Body of pancreas (tissue), 4 donors: ENCODE results near the gene KCNT2. TPM values are rescaled to one million over a fixed set of nuclear protein-coding genes. Genes with fewer than 3 reads are reported as not detected.

ENCODE experiments used
- ATAC-seq: fragments of 150-250 bp; one replicate; pipeline ENCODE4 v1.9.1; 2016
- DNase-seq, 4 donors: peaks; one replicate each; pipeline ENCODE4 v3.0.0-alpha.2; 2019
- H3K27ac ChIP-seq, 4 donors: fragments of 200-600 bp; sonication (generic); 1 replicate in 3 of 4; 2 replicates in 1 of 4; pipeline versions ENCODE4 v1.5.1 to v1.6.1; 2016 to 2019; ENCODE audit warnings: mild to moderate bottlenecking in 1 of 4, mixed read lengths in 1 of 4, moderate library complexity in 1 of 4
- H3K27me3 ChIP-seq, 2 donors: fragments of 200-600 bp; sonication (generic); one replicate each; pipeline ENCODE4 v1.6.0; 2016; ENCODE audit warnings: mild to moderate bottlenecking in 1 of 2
- H3K36me3 ChIP-seq, 2 donors: fragments of 200-600 bp; sonication (generic); replicated peaks in 1 of 2; 2 replicates each; pipeline ENCODE4 v1.5.1; 2016; ENCODE audit warnings: low read depth in 2 of 2; ENCODE audit not compliant: insufficient read depth in 1 of 2
- H3K4me1 ChIP-seq: fragments of 200-600 bp; sonication (generic); one replicate; pipeline ENCODE4 v1.6.0; 2016
- H3K4me3 ChIP-seq, 2 donors: fragments of 200-600 bp; sonication (generic); 1 replicate in 1 of 2; 2 replicates in 1 of 2; pipeline ENCODE4 v1.5.1; 2016 to 2019
- H3K9me3 ChIP-seq, 3 donors: fragments of 200-600 bp; sonication (generic); 1 replicate in 2 of 3; 2 replicates in 1 of 3; pipeline ENCODE4 v1.5.1; 2016
- CTCF ChIP-seq, 7 experiments: fragments of 450-650 bp in 4 of 7; fragments of 200-600 bp in 3 of 7; sonication (generic) in 3 of 7; IDR thresholded peaks; one replicate each; pipeline ENCODE4 v1.5.1; 2016 to 2019; ENCODE audit warnings: antibody characterized with exemption in 7 of 7
- POLR2A ChIP-seq, 3 donors: fragments of 450-650 bp; IDR thresholded peaks; one replicate each; pipeline ENCODE4 v1.6.1; 2016; ENCODE audit warnings: antibody characterized with exemption in 3 of 3, mild to moderate bottlenecking in 2 of 3
- WGBS, 2 donors: methylation state at CpG; one replicate each; pipeline ENCODE4 v1.1.5; 2017; 5-methylcytosine and 5-hydroxymethylcytosine counted together
- intact Hi-C: fragments of 100-400 bp; cut with DNase I; formaldehyde crosslinking; loops from one replicate; pipeline ENCODE4 v1.15.1; 2023
- total RNA-seq, 2 donors: library from RNA; depleted of rRNA; stranded (reverse); fragments of >200 nt; gene quantifications; one replicate each; pipeline ENCODE4 v1.1.0, GENCODE V29; 2016

KCNT2 gene
- total RNA-seq, 2 donors from 2014 or later, result 0.78 to 0.99 TPM

- Histone ChIP-seq H3K9me3 (no peaks in the 10 kb centered on the region), H3K27me3 (no peaks in the 10 kb centered on the region), H3K27ac (no peak overlapping the region), H3K4me3 (no peak overlapping the region), H3K4me1 (no peaks in the 10 kb centered on the region), H3K36me3 (no peaks in the 10 kb centered on the region)
- intact Hi-C loops, result no loop called here
- TF ChIP-seq CTCF (IDR thresholded peaks at IDR 0.05) (no peak), POLR2A (IDR thresholded peaks at IDR 0.05) (no peak)
- 81 to 82% methylated on average over 2 of the region's 2 CpGs for WGBS, 2 donors
- DNase-seq (no peak), ATAC-seq (no peak)
Measured at GRCh38 chr1:196638466-196638865, 30.2 kb upstream of the KCNT2 start.

GRCh38 chr1:196637606-196638005, 29.4 kb upstream of the KCNT2 start:
- intact Hi-C loops, result no loop called here
- Histone ChIP-seq H3K9me3 (no peaks in the 10 kb centered on the region), H3K4me3 (no peak overlapping the region), H3K4me1 (no peaks in the 10 kb centered on the region), H3K27ac (no peak overlapping the region), H3K27me3 (no peaks in the 10 kb centered on the region), H3K36me3 (no peaks in the 10 kb centered on the region)
- DNase-seq (no peak), ATAC-seq (no peak)
- TF ChIP-seq POLR2A (IDR thresholded peaks at IDR 0.05) (no peak), CTCF (IDR thresholded peaks at IDR 0.05) (no peak)
- 82 to 86% methylated on average over 6 of the region's 6 CpGs for WGBS, 2 donors

GRCh38 chr1:196628838-196629237, 20.6 kb upstream of the KCNT2 start:
- Histone ChIP-seq H3K27ac (no peak overlapping the region), H3K9me3 (no peaks in the 10 kb centered on the region), H3K4me3 (no peak overlapping the region), H3K36me3 (no peaks in the 10 kb centered on the region), H3K27me3 (no peaks in the 10 kb centered on the region), H3K4me1 (no peaks in the 10 kb centered on the region)
- DNase-seq, result no peak
- no peak for TF ChIP-seq CTCF (IDR thresholded peaks at IDR 0.05)
- no peak for TF ChIP-seq POLR2A (IDR thresholded peaks at IDR 0.05)
- no peak for ATAC-seq
- WGBS, 2 donors, result 81 to 89% methylated on average over 3 of the region's 3 CpGs
- intact Hi-C loops, result no loop called here

GRCh38 chr1:196623079-196623478, 14.8 kb upstream of the KCNT2 start:
- Histone ChIP-seq H3K4me1 (no peaks in the 10 kb centered on the region), H3K27ac (no peak overlapping the region), H3K27me3 (no peaks in the 10 kb centered on the region), H3K4me3 (no peak overlapping the region), H3K36me3 (no peaks in the 10 kb centered on the region), H3K9me3 (no peaks in the 10 kb centered on the region)
- TF ChIP-seq POLR2A (IDR thresholded peaks at IDR 0.05) (no peak), CTCF (IDR thresholded peaks at IDR 0.05) (no peak)
- ATAC-seq (no peak), DNase-seq (no peak)
- 48 to 77% methylated on average over 1 of the region's 1 CpG for WGBS, 2 donors
- intact Hi-C loops, result no loop called here

GRCh38 chr1:196619721-196620120, 11.5 kb upstream of the KCNT2 start:
- Histone ChIP-seq H3K9me3 (no peaks in the 10 kb centered on the region), H3K27ac (no peak overlapping the region), H3K4me1 (no peaks in the 10 kb centered on the region), H3K4me3 (no peak overlapping the region), H3K27me3 (no peaks in the 10 kb centered on the region), H3K36me3 (no peaks in the 10 kb centered on the region)
- no peak for DNase-seq
- intact Hi-C loops, result no loop called here
- no peak for ATAC-seq
- WGBS, 2 donors, result 51 to 64% methylated on average over 2 of the region's 2 CpGs
- TF ChIP-seq CTCF (IDR thresholded peaks at IDR 0.05) (no peak), POLR2A (IDR thresholded peaks at IDR 0.05) (no peak)
